ENCODE measurements around the gene ZNF423. TPM values are rescaled to one million over a fixed set of nuclear protein-coding genes. Genes with fewer than 3 reads are reported as not detected.
"Not testable (repeated sequence)": the region's sequence is repeated elsewhere in the genome, so short reads cannot be mapped to it uniquely, and the experiment has no call there.

ZNF423 gene
- total RNA-seq, 4 donors from 2014 or later: 6.6 to 22.9 (median 8.6) TPM

DNA sequence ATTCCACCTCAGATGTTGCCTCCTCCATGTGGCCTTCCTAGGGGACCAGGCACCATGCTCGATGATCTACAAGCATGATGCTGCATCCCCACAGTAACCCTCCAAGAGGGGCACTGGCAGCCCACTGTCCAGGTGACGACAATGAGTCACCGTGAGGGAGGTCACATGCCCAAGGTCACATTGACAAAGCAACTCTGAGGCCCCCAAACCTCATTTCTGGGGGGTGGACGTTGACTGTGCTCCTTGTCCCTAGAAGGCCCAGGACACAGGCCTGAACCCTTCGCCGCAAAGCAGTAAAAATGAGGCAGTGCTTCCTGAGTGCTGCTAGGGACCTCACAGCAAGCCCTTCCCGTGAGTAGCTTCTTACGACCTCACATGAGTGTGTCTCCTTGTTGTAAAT lies 345.8 kb downstream of the ZNF423 start:
- ATAC-seq (ENCODE audit: low FRiP score) (no peak), DNase-seq (ENCODE audit: low spot score) (no peak)
- no peak for TF ChIP-seq CTCF (IDR thresholded peaks at IDR 0.05)

DNA sequence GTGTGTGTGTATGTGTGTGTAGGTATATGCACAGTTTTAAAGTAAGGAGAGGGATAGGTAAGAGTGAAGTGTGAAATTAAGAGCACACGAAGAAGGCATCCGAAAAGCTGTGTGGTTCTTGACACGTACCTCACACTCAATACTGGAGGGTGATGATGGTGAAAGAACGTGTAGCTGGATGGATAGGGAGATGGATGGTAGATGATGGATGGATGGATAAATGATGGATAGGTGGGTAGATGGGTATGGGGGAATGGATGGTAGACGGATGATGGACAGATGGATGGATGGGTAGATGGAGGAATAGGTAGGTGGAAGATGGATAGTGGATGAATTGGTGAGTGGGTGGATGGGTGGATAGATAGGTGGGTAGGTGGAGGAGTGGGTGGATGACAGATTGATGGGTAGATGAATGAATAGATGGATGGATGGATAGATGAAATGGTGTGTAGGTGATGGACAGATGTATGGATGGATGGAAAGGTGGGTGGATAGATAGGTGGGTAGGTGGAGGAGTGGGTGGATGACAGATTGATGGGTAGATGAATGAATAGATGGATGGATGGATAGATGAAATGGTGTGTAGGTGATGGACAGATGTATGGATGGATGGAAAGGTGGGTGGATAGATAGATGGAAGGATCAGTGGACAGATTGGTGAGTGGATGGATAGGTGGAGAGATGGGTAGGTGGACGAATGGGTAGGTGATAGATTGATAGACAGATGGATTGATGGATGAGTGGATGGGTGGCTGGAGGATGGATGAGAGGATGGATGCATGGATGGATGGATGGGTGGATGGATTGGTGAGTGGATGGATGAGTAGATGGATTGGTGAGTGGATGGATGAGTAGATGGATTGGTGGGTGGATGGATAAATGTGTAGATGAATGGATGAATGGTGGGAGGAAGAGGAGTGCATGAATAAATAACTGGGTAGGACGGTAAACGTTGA lies 349.6 kb downstream of the ZNF423 start:
- not testable (repeated sequence) for ATAC-seq (ENCODE audit: low FRiP score); DNase-seq (ENCODE audit: low spot score)

DNA sequence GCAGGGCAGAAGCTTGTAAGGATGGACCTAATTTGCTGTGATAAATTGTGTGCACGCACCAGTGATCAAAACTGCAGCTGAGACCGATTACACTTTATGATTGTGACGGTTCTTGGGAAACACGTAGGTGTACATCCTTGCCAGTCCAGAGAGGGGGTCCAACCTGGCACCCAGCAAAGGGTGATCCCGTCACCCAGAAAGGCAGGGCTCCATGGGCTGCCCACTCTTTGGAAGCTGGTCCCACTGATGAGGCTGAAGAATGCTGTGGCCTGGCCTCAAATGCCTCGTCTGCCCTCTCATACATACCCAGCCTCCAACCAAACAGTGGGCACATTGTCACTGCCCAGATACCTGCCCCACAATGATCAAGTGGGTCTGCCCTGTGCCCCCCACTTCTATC lies 350.4 kb downstream of the ZNF423 start:
- DNase-seq (ENCODE audit: low spot score) (no peak), ATAC-seq (ENCODE audit: low FRiP score) (no peak)
- no peak for TF ChIP-seq CTCF (IDR thresholded peaks at IDR 0.05)

- DNase-seq (ENCODE audit: low spot score) (no peak), ATAC-seq (ENCODE audit: low FRiP score) (no peak)
- no peak for TF ChIP-seq CTCF (IDR thresholded peaks at IDR 0.05)
These were observed 351.3 kb downstream of the ZNF423 start for GRCh38 chr16:49504626-49505025.

DNA sequence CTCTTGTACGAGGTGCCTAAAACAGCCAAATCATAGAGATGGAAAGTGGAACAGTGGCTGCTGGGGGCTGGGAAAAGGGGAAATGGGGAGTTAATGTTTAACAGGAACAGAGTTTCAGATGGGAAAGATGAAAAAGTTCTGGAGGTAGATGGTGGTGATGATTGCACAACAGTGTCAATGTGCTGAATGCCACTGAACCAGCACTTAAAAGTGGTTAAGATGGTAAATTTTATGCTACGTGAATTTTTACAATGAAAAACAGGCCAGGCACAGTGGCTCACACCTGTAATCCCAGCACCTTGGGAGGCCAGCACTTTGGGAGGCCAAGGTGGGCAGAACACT lies 351.9 kb downstream of the ZNF423 start:
- ATAC-seq (ENCODE audit: low FRiP score) (no peak), DNase-seq (ENCODE audit: low spot score) (no peak)
- no peak for TF ChIP-seq CTCF (IDR thresholded peaks at IDR 0.05)

- no peak for DNase-seq (ENCODE audit: low spot score)
- TF ChIP-seq CTCF (IDR thresholded peaks at IDR 0.05): no peak
- no peak for ATAC-seq (ENCODE audit: low FRiP score)
These were observed 352.5 kb downstream of the ZNF423 start for GRCh38 chr16:49503256-49504022.

GRCh38 chr16:49502136-49502881 lies 353.6 kb downstream of the ZNF423 start:
- no peak for TF ChIP-seq CTCF (IDR thresholded peaks at IDR 0.05)
- ATAC-seq (ENCODE audit: low FRiP score) (no peak), DNase-seq (ENCODE audit: low spot score) (no peak)
